Central memory CD8-positive, alpha-beta T cell (primary cell): ENCODE results near the gene HBS1L.

Source experiments
- ATAC-seq: fragments of 150-1000 bp; cut with Tn5 transposase; replicated peaks from 2 replicates; pipeline ENCODE4 v1.10.0; 2022; ENCODE audit warnings: mild to moderate bottlenecking, moderate FRiP score, moderate number of reproducible peaks; ENCODE audit not compliant: poor library complexity, severe bottlenecking; ENCODE audit errors: extremely low read depth
- DNase-seq, 2 donors: peaks; one replicate each; pipeline ENCODE4 v3.0.0; 2021; ENCODE audit warnings: low spot score in 2 of 2
- H3K27ac Mint-ChIP-seq: one replicate; pipeline ENCODE4 v1.8.0; 2022; ENCODE audit warnings: low read depth, mild to moderate bottlenecking, moderate library complexity, mixed read lengths
- H3K27me3 Mint-ChIP-seq: one replicate; pipeline ENCODE4 v1.8.0; 2022; ENCODE audit warnings: mixed read lengths
- H3K36me3 Mint-ChIP-seq: one replicate; pipeline ENCODE4 v1.8.0; 2022; ENCODE audit warnings: mild to moderate bottlenecking, moderate library complexity, mixed read lengths; ENCODE audit not compliant: insufficient read depth
- H3K4me1 Mint-ChIP-seq: one replicate; pipeline ENCODE4 v1.8.0; 2022; ENCODE audit warnings: mixed read lengths
- H3K4me3 Mint-ChIP-seq: one replicate; pipeline ENCODE4 v1.8.0; 2022; ENCODE audit warnings: mild to moderate bottlenecking, moderate library complexity, mixed read lengths
- H3K9me3 Mint-ChIP-seq: one replicate; pipeline ENCODE4 v1.8.0; 2022; ENCODE audit warnings: mixed read lengths

Gene HBS1L

GRCh38 chr6:134948691-134949090, 105.9 kb downstream of the HBS1L start:
- no peaks in the 10 kb centered on the region for H3K4me1 Mint-ChIP-seq
- DNase-seq, result no peak
- H3K27me3 Mint-ChIP-seq, result no peaks in the 10 kb centered on the region
- no peak overlapping the region for H3K27ac Mint-ChIP-seq
- ATAC-seq, result no peak
- H3K4me3 Mint-ChIP-seq, result no peak overlapping the region
- H3K36me3 Mint-ChIP-seq, result no peaks in the 10 kb centered on the region
- no peaks in the 10 kb centered on the region for H3K9me3 Mint-ChIP-seq

GRCh38 chr6:134948142-134948541, 106.5 kb downstream of the HBS1L start:
- Mint-ChIP-seq H3K4me3 (no peak overlapping the region), H3K36me3 (no peaks in the 10 kb centered on the region), H3K9me3 (no peaks in the 10 kb centered on the region), H3K27ac (no peak overlapping the region), H3K4me1 (no peaks in the 10 kb centered on the region), H3K27me3 (no peaks in the 10 kb centered on the region)
- ATAC-seq, result no peak
- DNase-seq, result no peak

GRCh38 chr6:134945045-134945444, 109.6 kb downstream of the HBS1L start:
- ATAC-seq (no peak), DNase-seq (no peak)
- H3K27ac Mint-ChIP-seq, result no peak overlapping the region
- H3K9me3 Mint-ChIP-seq, result no peaks in the 10 kb centered on the region
- no peaks in the 10 kb centered on the region for H3K4me1 Mint-ChIP-seq
- no peak overlapping the region for H3K4me3 Mint-ChIP-seq
- H3K27me3 Mint-ChIP-seq, result no peaks in the 10 kb centered on the region
- H3K36me3 Mint-ChIP-seq, result no peaks in the 10 kb centered on the region

- no peaks in the 10 kb centered on the region for H3K4me1 Mint-ChIP-seq
- H3K9me3 Mint-ChIP-seq, result no peaks in the 10 kb centered on the region
- no peak overlapping the region for H3K27ac Mint-ChIP-seq
- H3K4me3 Mint-ChIP-seq, result no peak overlapping the region
- no peaks in the 10 kb centered on the region for H3K27me3 Mint-ChIP-seq
- no peak for ATAC-seq
- no peak for DNase-seq
- H3K36me3 Mint-ChIP-seq, result no peaks in the 10 kb centered on the region
Measured at GRCh38 chr6:134943522-134944111, 111.0 kb downstream of the HBS1L start.

GRCh38 chr6:134938896-134939295, 115.7 kb downstream of the HBS1L start:
- Mint-ChIP-seq H3K4me1 (no peaks in the 10 kb centered on the region), H3K36me3 (peaks cover 2% of the 10 kb centered on the region), H3K4me3 (no peak overlapping the region), H3K27me3 (no peaks in the 10 kb centered on the region), H3K9me3 (no peaks in the 10 kb centered on the region), H3K27ac (no peak overlapping the region)
- DNase-seq, result no peak
- no peak for ATAC-seq

GRCh38 chr6:134937426-134937825, 117.2 kb downstream of the HBS1L start:
- H3K9me3 Mint-ChIP-seq, result no peaks in the 10 kb centered on the region
- no peak for DNase-seq
- peaks cover 2% of the 10 kb centered on the region for H3K36me3 Mint-ChIP-seq
- H3K4me1 Mint-ChIP-seq, result no peaks in the 10 kb centered on the region
- no peaks in the 10 kb centered on the region for H3K27me3 Mint-ChIP-seq
- ATAC-seq, result no peak
- no peak overlapping the region for H3K4me3 Mint-ChIP-seq
- H3K27ac Mint-ChIP-seq, result no peak overlapping the region

- H3K4me3 Mint-ChIP-seq, result no peak overlapping the region
- H3K9me3 Mint-ChIP-seq, result no peaks in the 10 kb centered on the region
- no peak for ATAC-seq
- no peaks in the 10 kb centered on the region for H3K4me1 Mint-ChIP-seq
- no peak overlapping the region for H3K27ac Mint-ChIP-seq
- DNase-seq, result no peak
- H3K36me3 Mint-ChIP-seq, result peaks cover 2% of the 10 kb centered on the region
- no peaks in the 10 kb centered on the region for H3K27me3 Mint-ChIP-seq
Measured at GRCh38 chr6:134936931-134937330, 117.7 kb downstream of the HBS1L start.

- Mint-ChIP-seq H3K27ac (no peak overlapping the region), H3K27me3 (no peaks in the 10 kb centered on the region), H3K4me1 (no peaks in the 10 kb centered on the region), H3K4me3 (no peak overlapping the region), H3K36me3 (peaks cover 2% of the 10 kb centered on the region), H3K9me3 (no peaks in the 10 kb centered on the region)
- ATAC-seq (no peak), DNase-seq (no peak)
Measured at GRCh38 chr6:134936476-134936875, 118.1 kb downstream of the HBS1L start.

GRCh38 chr6:134934793-134935485, 119.7 kb downstream of the HBS1L start:
- H3K27me3 Mint-ChIP-seq, result no peaks in the 10 kb centered on the region
- no peaks in the 10 kb centered on the region for H3K9me3 Mint-ChIP-seq
- no peaks in the 10 kb centered on the region for H3K4me1 Mint-ChIP-seq
- H3K4me3 Mint-ChIP-seq, result no peak overlapping the region
- DNase-seq, result no peak
- ATAC-seq, result no peak
- no peak overlapping the region for H3K27ac Mint-ChIP-seq
- H3K36me3 Mint-ChIP-seq, result peaks cover 2% of the 10 kb centered on the region

GRCh38 chr6:134932535-134933470, 121.8 kb downstream of the HBS1L start:
- DNase-seq, result no peak
- no peaks in the 10 kb centered on the region for H3K27me3 Mint-ChIP-seq
- no peak overlapping the region for H3K27ac Mint-ChIP-seq
- ATAC-seq, result no peak
- H3K4me3 Mint-ChIP-seq, result no peak overlapping the region
- H3K9me3 Mint-ChIP-seq, result no peaks in the 10 kb centered on the region
- no peaks in the 10 kb centered on the region for H3K4me1 Mint-ChIP-seq
- peaks cover 3% of the 10 kb centered on the region for H3K36me3 Mint-ChIP-seq

- no peaks in the 10 kb centered on the region for H3K27me3 Mint-ChIP-seq
- no peak overlapping the region for H3K4me3 Mint-ChIP-seq
- no peaks in the 10 kb centered on the region for H3K9me3 Mint-ChIP-seq
- H3K36me3 Mint-ChIP-seq, result peaks cover 3% of the 10 kb centered on the region
- ATAC-seq (no peak), DNase-seq (no peak)
- no peaks in the 10 kb centered on the region for H3K4me1 Mint-ChIP-seq
- no peak overlapping the region for H3K27ac Mint-ChIP-seq
Measured at GRCh38 chr6:134932098-134932497, 122.5 kb downstream of the HBS1L start.

GRCh38 chr6:134930463-134930862, 124.2 kb downstream of the HBS1L start:
- Mint-ChIP-seq H3K36me3 (peaks cover 3% of the 10 kb centered on the region), H3K27ac (no peak overlapping the region), H3K27me3 (no peaks in the 10 kb centered on the region), H3K4me3 (no peak overlapping the region), H3K9me3 (no peaks in the 10 kb centered on the region), H3K4me1 (no peaks in the 10 kb centered on the region)
- ATAC-seq (no peak), DNase-seq (no peak)
